Fibroblast of lung (primary cell): ENCODE measurements around the gene PTPRS. TPM values are rescaled to one million over a fixed set of nuclear protein-coding genes. Genes with fewer than 3 reads are reported as not detected.
A peak's percentile ranks its signal among the peaks of the same experiment; 100 is the strongest.

Experiments
- DNase-seq, 2 donors: peaks; one replicate each; pipeline versions ENCODE4 v3.0.0 to v3.0.0-alpha.2; 2010; ENCODE audit warnings: low read depth in 2 of 2
- H2AFZ ChIP-seq: 2 replicates; pipeline ENCODE4 v1.5.1; 2012; ENCODE audit warnings: low read length, control low read depth, inconsistent platforms
- H3K27ac ChIP-seq: 2 replicates; pipeline ENCODE4 v1.5.1; 2011; ENCODE audit warnings: low read length, control low read depth; ENCODE audit not compliant: insufficient read depth
- H3K27me3 ChIP-seq: 2 replicates; pipeline ENCODE4 v1.5.1; 2011; ENCODE audit warnings: mild to moderate bottlenecking, low read length; ENCODE audit not compliant: control insufficient read depth, insufficient read depth
- H3K36me3 ChIP-seq: 2 replicates; pipeline ENCODE4 v1.5.1; 2011; ENCODE audit warnings: low read length; ENCODE audit not compliant: control insufficient read depth, insufficient read depth
- H3K4me1 ChIP-seq: 2 replicates; pipeline ENCODE4 v1.5.1; 2011; ENCODE audit warnings: low read length; ENCODE audit not compliant: control insufficient read depth, insufficient read depth; ENCODE audit errors: extremely low read depth
- H3K4me2 ChIP-seq: 2 replicates; pipeline ENCODE4 v1.5.1; 2011; ENCODE audit warnings: low read length, control low read depth; ENCODE audit not compliant: insufficient read depth; ENCODE audit errors: extremely low read depth
- H3K4me3 ChIP-seq, 4 experiments: fragments of 200-600 bp in 1 of 4; sonication (generic) in 1 of 4; replicated peaks in 1 of 4; 2 replicates each; pipeline ENCODE4 v1.5.1; 2011 to 2016; ENCODE audit warnings: low read length in 4 of 4, low read depth in 3 of 4, mild to moderate bottlenecking in 3 of 4, control low read depth in 2 of 4, inconsistent platforms in 1 of 4, mixed read lengths in 1 of 4; ENCODE audit not compliant: insufficient read depth in 1 of 4; ENCODE audit errors: control extremely low read depth in 1 of 4
- H3K79me2 ChIP-seq: 2 replicates; pipeline ENCODE4 v1.5.1; 2012; ENCODE audit warnings: mild to moderate bottlenecking, low read length, inconsistent platforms; ENCODE audit not compliant: control insufficient read depth, insufficient read depth
- H3K9ac ChIP-seq: 2 replicates; pipeline ENCODE4 v1.5.1; 2011; ENCODE audit warnings: mild to moderate bottlenecking, low read length, control low read depth; ENCODE audit not compliant: insufficient read depth
- H3K9me3 ChIP-seq: 2 replicates; pipeline ENCODE4 v1.5.1; 2012; ENCODE audit warnings: low read depth, low read length; ENCODE audit not compliant: control insufficient read depth, insufficient read depth
- H4K20me1 ChIP-seq: 2 replicates; pipeline ENCODE4 v1.5.1; 2011; ENCODE audit warnings: low read length; ENCODE audit not compliant: control insufficient read depth, insufficient read depth; ENCODE audit errors: extremely low read depth
- EZH2 ChIP-seq: IDR thresholded peaks from 2 replicates; pipeline ENCODE4 v1.5.1; 2012; ENCODE audit warnings: low read length, control low read depth, mild to moderate bottlenecking; ENCODE audit errors: missing control alignments
- polyA plus RNA-seq, 2 donors: library from polyadenylated mRNA; depleted of rRNA in 1 of 2; stranded (reverse) in 1 of 2; unstranded in 1 of 2; fragments of >200 nt; gene quantifications; 2 replicates each; pipeline ENCODE4 v1.2.1, GENCODE V29; 2011 to 2012; ENCODE audit warnings: missing spikeins in 1 of 2
- total RNA-seq: library from RNA; depleted of rRNA; stranded (reverse); fragments of >200 nt; gene quantifications from 2 replicates; pipeline ENCODE4 v1.2.1, GENCODE V29; 2014
- TF ChIP-seq, protein P1 (sequence below), 2 donors: IDR thresholded peaks in 1 of 2; conservative IDR thresholded peaks in 1 of 2; 1 replicate in 1 of 2; 2 replicates in 1 of 2; pipeline ENCODE4 v1.5.1; 2011 to 2012; ENCODE audit warnings: low read length in 2 of 2, control low read depth in 1 of 2, inconsistent platforms in 1 of 2, low read depth in 1 of 2, mild to moderate bottlenecking in 1 of 2

The PTPRS gene
- total and polyA plus RNA-seq, 2 donors (not counting 1 experiment from before 2014, with no cell fraction given), result 27.9 to 136 TPM

GRCh38 chr19:5296021-5296420 lies 44.6 kb downstream of the PTPRS start:
- H4K20me1 ChIP-seq, result no peaks in the 10 kb centered on the region
- TF ChIP-seq EZH2, result no peak
- TF ChIP-seq, protein P1, sequence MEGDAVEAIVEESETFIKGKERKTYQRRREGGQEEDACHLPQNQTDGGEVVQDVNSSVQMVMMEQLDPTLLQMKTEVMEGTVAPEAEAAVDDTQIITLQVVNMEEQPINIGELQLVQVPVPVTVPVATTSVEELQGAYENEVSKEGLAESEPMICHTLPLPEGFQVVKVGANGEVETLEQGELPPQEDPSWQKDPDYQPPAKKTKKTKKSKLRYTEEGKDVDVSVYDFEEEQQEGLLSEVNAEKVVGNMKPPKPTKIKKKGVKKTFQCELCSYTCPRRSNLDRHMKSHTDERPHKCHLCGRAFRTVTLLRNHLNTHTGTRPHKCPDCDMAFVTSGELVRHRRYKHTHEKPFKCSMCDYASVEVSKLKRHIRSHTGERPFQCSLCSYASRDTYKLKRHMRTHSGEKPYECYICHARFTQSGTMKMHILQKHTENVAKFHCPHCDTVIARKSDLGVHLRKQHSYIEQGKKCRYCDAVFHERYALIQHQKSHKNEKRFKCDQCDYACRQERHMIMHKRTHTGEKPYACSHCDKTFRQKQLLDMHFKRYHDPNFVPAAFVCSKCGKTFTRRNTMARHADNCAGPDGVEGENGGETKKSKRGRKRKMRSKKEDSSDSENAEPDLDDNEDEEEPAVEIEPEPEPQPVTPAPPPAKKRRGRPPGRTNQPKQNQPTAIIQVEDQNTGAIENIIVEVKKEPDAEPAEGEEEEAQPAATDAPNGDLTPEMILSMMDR (conservative IDR thresholded peaks at IDR 0.05 in 1 of 2, IDR thresholded peaks at IDR 0.05 in 1 of 2; ENCODE audit: low read depth in 1 of 2, low read length in 2 of 2), result no peak
- DNase-seq, result no peak

GRCh38 chr19:5294403-5295160 lies 46.0 kb downstream of the PTPRS start:
- Histone ChIP-seq H3K79me2 (peaks cover 13% of the 10 kb centered on the region), H3K4me1 (peaks cover 4% of the 10 kb centered on the region), H2AFZ (no peak overlapping the region), H3K27ac (no peak overlapping the region), H3K9ac (no peak overlapping the region), H4K20me1 (no peaks in the 10 kb centered on the region), H3K9me3 (no peaks in the 10 kb centered on the region), H3K27me3 (no peaks in the 10 kb centered on the region), H3K4me3 (peak overlapping the region in 3 of 4 experiments; percentile 62 to 79 (median 72)), H3K36me3 (no peaks in the 10 kb centered on the region), H3K4me2 (peak overlapping the region; percentile 94)
- DNase-seq, result no peak
- no peak for TF ChIP-seq EZH2
- TF ChIP-seq, protein P1 (conservative IDR thresholded peaks at IDR 0.05 in 1 of 2, IDR thresholded peaks at IDR 0.05 in 1 of 2; ENCODE audit: low read depth in 1 of 2, low read length in 2 of 2), result no peak

More at GRCh38 chr19:5296021-5296420, 44.6 kb downstream of the PTPRS start:
- H3K27me3 ChIP-seq, result no peaks in the 10 kb centered on the region
- H3K9ac ChIP-seq, result no peak overlapping the region
- H3K36me3 ChIP-seq, result no peaks in the 10 kb centered on the region
- no peaks in the 10 kb centered on the region for H3K9me3 ChIP-seq
- H3K27ac ChIP-seq, result no peak overlapping the region
- H2AFZ ChIP-seq, result no peak overlapping the region
- H3K4me1 ChIP-seq, result peaks cover 4% of the 10 kb centered on the region
- H3K79me2 ChIP-seq, result peaks cover 13% of the 10 kb centered on the region
- H3K4me3 ChIP-seq, result no peak overlapping the region
- H3K4me2 ChIP-seq, result no peak overlapping the region

DNA sequence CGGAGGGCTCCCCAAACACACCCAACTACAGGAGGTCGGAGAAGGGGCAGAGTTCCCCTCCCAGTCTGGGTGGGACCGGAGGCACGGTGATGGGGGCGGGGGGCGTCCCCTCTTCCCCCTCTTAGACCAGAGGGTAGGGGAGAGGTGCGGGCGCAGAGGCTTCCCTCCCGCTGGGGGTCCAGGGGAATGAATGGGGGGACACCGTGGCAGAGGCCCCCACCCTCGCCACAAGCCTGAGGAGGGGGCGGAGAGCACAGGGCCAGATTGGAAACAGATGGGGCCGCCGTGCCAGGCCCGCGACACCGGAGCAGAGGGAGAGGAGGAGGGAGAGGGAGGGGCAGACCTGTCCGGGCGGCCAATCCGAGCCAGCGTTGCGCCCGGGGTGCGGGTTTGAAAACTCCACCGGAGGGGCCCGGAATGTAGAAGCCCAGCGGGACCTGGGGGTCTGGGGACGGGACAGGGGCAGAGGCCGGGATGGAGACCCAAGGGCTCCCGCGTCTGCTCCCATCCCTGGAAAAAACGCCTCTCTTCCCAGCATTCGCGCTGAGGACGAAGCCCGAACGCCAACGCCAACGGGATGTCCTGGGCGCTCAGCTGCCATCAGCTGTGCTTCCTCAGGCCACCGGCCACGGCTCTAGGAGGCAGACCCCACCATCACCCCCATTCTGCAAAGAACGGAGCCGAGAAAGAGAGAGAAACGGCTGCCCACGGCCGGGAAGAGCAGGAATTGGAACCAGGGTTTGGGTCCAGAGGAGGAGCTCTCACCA lies 46.8 kb downstream of the PTPRS start:
- peak overlapping the region; percentile 94 for H3K4me2 ChIP-seq
- no peaks in the 10 kb centered on the region for H4K20me1 ChIP-seq
- H3K4me3 ChIP-seq, result peak overlapping the region; percentile 62 to 86 (median 76)
- peak in 1 of 2 donors; percentile 52 for DNase-seq
- H3K79me2 ChIP-seq, result peaks cover 13% of the 10 kb centered on the region
- H3K9me3 ChIP-seq, result no peaks in the 10 kb centered on the region
- H3K27ac ChIP-seq, result peak overlapping the region; percentile 73
- H3K36me3 ChIP-seq, result no peaks in the 10 kb centered on the region
- H3K9ac ChIP-seq, result peak overlapping the region; percentile 52
- H3K27me3 ChIP-seq, result no peaks in the 10 kb centered on the region
- peaks cover 4% of the 10 kb centered on the region for H3K4me1 ChIP-seq
- TF ChIP-seq EZH2, result no peak
- TF ChIP-seq, protein P1 (conservative IDR thresholded peaks at IDR 0.05 in 1 of 2, IDR thresholded peaks at IDR 0.05 in 1 of 2; ENCODE audit: low read depth in 1 of 2, low read length in 2 of 2), result no peak
- peak overlapping the region; percentile 40 for H2AFZ ChIP-seq
